ENCODE data around the gene MFAP3L. TPM values are rescaled to one million over a fixed set of nuclear protein-coding genes. Genes with fewer than 3 reads are reported as not detected.

The MFAP3L gene
- total RNA-seq, 4 donors from 2014 or later = 5.5 to 9.3 (median 8.3) TPM

DNA sequence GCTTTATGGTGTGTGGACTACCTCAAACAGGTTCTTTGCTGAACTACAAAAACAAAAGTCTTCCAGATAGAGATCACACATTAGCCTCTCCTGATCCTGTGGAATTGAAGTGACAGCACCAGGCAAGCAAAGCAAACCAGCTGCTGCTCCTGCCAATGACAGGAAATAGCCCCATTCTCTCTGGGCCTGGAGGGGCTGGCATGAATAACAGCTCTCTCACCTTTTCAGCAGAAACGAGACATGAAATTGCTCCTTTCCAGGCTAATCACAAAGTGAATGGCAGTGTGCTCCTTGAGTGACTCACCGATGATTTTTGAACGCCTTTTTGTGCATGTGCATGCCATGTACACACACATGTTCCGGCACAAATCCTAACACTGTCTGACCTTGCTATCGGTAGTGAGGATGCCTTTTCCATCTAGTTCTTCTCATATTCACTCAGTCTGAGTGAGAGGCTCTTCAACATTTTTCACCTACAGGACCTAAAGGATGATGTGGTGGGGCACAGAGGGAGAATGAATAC lies 24.4 kb downstream of the MFAP3L start:
- TF ChIP-seq POLR2A (IDR thresholded peaks at IDR 0.05) (no peak), POLR2AphosphoS5 (IDR thresholded peaks at IDR 0.05) (no peak), EP300 (IDR thresholded peaks at IDR 0.05) (no peak)
- TF ChIP-seq, protein P1, sequence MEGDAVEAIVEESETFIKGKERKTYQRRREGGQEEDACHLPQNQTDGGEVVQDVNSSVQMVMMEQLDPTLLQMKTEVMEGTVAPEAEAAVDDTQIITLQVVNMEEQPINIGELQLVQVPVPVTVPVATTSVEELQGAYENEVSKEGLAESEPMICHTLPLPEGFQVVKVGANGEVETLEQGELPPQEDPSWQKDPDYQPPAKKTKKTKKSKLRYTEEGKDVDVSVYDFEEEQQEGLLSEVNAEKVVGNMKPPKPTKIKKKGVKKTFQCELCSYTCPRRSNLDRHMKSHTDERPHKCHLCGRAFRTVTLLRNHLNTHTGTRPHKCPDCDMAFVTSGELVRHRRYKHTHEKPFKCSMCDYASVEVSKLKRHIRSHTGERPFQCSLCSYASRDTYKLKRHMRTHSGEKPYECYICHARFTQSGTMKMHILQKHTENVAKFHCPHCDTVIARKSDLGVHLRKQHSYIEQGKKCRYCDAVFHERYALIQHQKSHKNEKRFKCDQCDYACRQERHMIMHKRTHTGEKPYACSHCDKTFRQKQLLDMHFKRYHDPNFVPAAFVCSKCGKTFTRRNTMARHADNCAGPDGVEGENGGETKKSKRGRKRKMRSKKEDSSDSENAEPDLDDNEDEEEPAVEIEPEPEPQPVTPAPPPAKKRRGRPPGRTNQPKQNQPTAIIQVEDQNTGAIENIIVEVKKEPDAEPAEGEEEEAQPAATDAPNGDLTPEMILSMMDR (IDR thresholded peaks at IDR 0.05) = no peak
- no peaks in the 10 kb centered on the region for H3K36me3 ChIP-seq
- peaks cover 0 to 4% (median 0%) of the 10 kb centered on the region in 3 donors for H3K4me1 ChIP-seq
- H3K4me3 ChIP-seq = no peak overlapping the region
- H3K27ac ChIP-seq = no peak overlapping the region
- WGBS, 2 donors (ENCODE audit: low coverage in 1 of 2) = 64 to 85% methylated on average over 4 to 5 of the region's 5 CpGs
- no peaks in the 10 kb centered on the region for H3K9me3 ChIP-seq
- no peaks in the 10 kb centered on the region for H3K27me3 ChIP-seq
- no peak for ATAC-seq

GRCh38 chr4:170001011-170001744 lies 25.0 kb downstream of the MFAP3L start:
- Histone ChIP-seq H3K4me3 (no peak overlapping the region), H3K4me1 (peaks cover 0 to 4% (median 0%) of the 10 kb centered on the region in 3 donors)
- 38 to 58% methylated on average over 3 of the region's 3 CpGs for WGBS, 2 donors (ENCODE audit: low coverage in 1 of 2)

DNA sequence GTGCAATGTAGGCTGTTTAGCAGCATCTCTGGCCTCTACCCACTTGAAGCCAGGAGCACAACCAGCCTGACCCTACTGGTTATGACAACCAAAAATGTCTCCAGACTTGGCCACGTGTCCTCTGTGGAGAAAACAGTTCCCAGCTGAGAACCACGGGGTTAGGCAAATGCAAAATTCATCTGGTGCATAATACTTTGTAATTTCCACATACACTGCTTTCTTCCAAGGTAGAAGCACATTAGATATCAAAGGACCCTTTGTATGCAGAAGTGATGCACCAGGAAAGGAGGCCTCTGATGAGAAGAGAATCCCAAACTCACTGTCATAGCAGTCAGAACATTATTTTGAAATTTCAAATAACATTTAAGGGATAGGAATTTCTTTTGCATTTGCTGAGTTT lies 26.3 kb downstream of the MFAP3L start:
- Histone ChIP-seq H3K9me3 (no peaks in the 10 kb centered on the region), H3K4me3 (no peak overlapping the region), H3K27ac (no peak overlapping the region), H3K36me3 (no peaks in the 10 kb centered on the region), H3K4me1 (no peaks in the 10 kb centered on the region), H3K27me3 (no peaks in the 10 kb centered on the region)
- WGBS, 2 donors (ENCODE audit: low coverage in 1 of 2) = 71% methylated on average over 2 of the region's 2 CpGs; no CpG with 5 or more reads in 1 of the 2 donors
- TF ChIP-seq POLR2A (IDR thresholded peaks at IDR 0.05) (no peak), EP300 (IDR thresholded peaks at IDR 0.05) (no peak), POLR2AphosphoS5 (IDR thresholded peaks at IDR 0.05) (no peak)
- TF ChIP-seq, protein P1 (IDR thresholded peaks at IDR 0.05) = no peak
- ATAC-seq = no peak

More at GRCh38 chr4:170001011-170001744, 25.0 kb downstream of the MFAP3L start:
- H3K27ac ChIP-seq = no peak overlapping the region
- H3K9me3 ChIP-seq = no peaks in the 10 kb centered on the region
- ATAC-seq = no peak
- H3K27me3 ChIP-seq = no peaks in the 10 kb centered on the region
- no peaks in the 10 kb centered on the region for H3K36me3 ChIP-seq
- no peak for TF ChIP-seq POLR2AphosphoS5 (IDR thresholded peaks at IDR 0.05)
- no peak for TF ChIP-seq EP300 (IDR thresholded peaks at IDR 0.05)
- TF ChIP-seq, protein P1 (IDR thresholded peaks at IDR 0.05) = no peak

DNA sequence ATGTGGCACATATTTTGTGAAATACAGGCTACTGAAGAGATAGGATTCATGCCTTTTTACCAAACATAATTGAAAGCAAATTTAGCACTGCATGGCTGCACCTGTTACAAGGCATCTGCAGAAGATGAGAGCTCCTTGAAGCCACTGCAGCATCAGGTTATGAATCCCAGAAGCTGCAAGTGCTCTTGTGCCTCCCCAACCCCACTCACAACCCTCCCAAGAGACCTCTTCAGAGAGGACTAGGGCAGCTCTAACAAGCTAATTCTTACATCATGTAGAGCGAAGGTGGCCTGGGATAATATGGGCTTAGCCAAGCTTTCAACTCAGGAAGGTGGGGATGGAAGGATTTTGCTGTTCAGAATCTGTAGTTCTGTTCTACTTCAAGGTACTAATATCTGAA lies 27.2 kb downstream of the MFAP3L start:
- Histone ChIP-seq H3K27ac (no peak overlapping the region), H3K27me3 (no peaks in the 10 kb centered on the region), H3K4me1 (no peaks in the 10 kb centered on the region), H3K36me3 (no peaks in the 10 kb centered on the region), H3K9me3 (no peaks in the 10 kb centered on the region), H3K4me3 (no peak overlapping the region)
- TF ChIP-seq POLR2AphosphoS5 (IDR thresholded peaks at IDR 0.05) (no peak), EP300 (IDR thresholded peaks at IDR 0.05) (no peak), POLR2A (IDR thresholded peaks at IDR 0.05) (no peak)
- TF ChIP-seq, protein P1 (IDR thresholded peaks at IDR 0.05) = no peak
- ATAC-seq = no peak
- WGBS, 2 donors (ENCODE audit: low coverage in 1 of 2) = 100% methylated on average over 1 of the region's 1 CpG; no CpG with 5 or more reads in 1 of the 2 donors
